HCT116 (cell line): Measurements from ENCODE around the gene VPS26B. TPM values are rescaled to one million over a fixed set of nuclear protein-coding genes. Genes with fewer than 3 reads are reported as not detected.

ENCODE experiments used
- ATAC-seq: fragments of 200-7000 bp; cut with Tn5 transposase; 2 replicates; pipeline ENCODE4 v1.9.1; 2020; ENCODE audit warnings: mild to moderate bottlenecking, moderate library complexity
- BruUV-seq: library from RNA; stranded (reverse); fragments of 400-500 nt; replicated peaks from 2 replicates; lab custom pipeline; 2021; lab: Mats Ljungman, UMichigan
- CTCF ChIA-PET: fragments of 300-600 bp; sonication (Branson Sonifier 250); formaldehyde crosslinking; loops from one replicate; lab custom pipeline; 2021; ENCODE audit warnings: antibody characterized with exemption; lab: Charles Lee
- POLR2A ChIA-PET: fragments of 300-600, 350-600 bp; sonication (Branson Sonifier 250); formaldehyde crosslinking; loops from one replicate; lab custom pipeline; 2021; ENCODE audit warnings: antibody characterized with exemption; lab: Charles Lee
- RAD21 ChIA-PET, 2 experiments: fragments of 300-600 bp; sonication (Branson Sonifier 250); formaldehyde crosslinking; loops; one replicate each; lab custom pipeline; 2023; ENCODE audit warnings: low total read pairs in 2 of 2; ENCODE audit not compliant: uncharacterized antibody in 2 of 2, unreplicated experiment in 2 of 2, low non-redundant PET in 1 of 2; lab: Charles Lee
- DNase-seq: peaks from one replicate; pipeline ENCODE4 v3.0.0-alpha.2; 2010; ENCODE audit warnings: low read depth, low spot score
- H2AFZ ChIP-seq: fragments of 200-600 bp; shearing (Covaris generic), sonication (generic); 2 replicates; pipeline ENCODE4 v1.6.1; 2017; ENCODE audit warnings: low read depth, mixed run types, mixed read lengths, antibody characterized with exemption, low read length; ENCODE audit not compliant: poor library complexity, severe bottlenecking
- H3K27ac ChIP-seq: 2 replicates; pipeline ENCODE4 v1.5.1; 2012; ENCODE audit warnings: low read depth, low read length
- H3K27me3 ChIP-seq: fragments of 200-600 bp; sonication (generic); 2 replicates; pipeline ENCODE4 v1.6.1; 2016; ENCODE audit warnings: mixed run types, low read length, mixed read lengths; ENCODE audit not compliant: insufficient read depth
- H3K36me3 ChIP-seq, 2 experiments: fragments of 200-500 bp in 1 of 2; fragments of 200-600 bp in 1 of 2; sonication (Bioruptor generic) in 1 of 2; sonication (generic) in 1 of 2; 2 replicates each; pipeline versions ENCODE4 v1.5.1 to v1.6.1; 2014 to 2016; ENCODE audit warnings: low read length in 2 of 2, inconsistent platforms in 1 of 2, mixed read lengths in 1 of 2, mixed run types in 1 of 2; ENCODE audit not compliant: insufficient read depth in 2 of 2, control insufficient read depth in 1 of 2
- H3K4me1 ChIP-seq, 2 experiments: fragments of 200-600 bp in 1 of 2; sonication (generic) in 1 of 2; 2 replicates each; pipeline versions ENCODE4 v1.5.1 to v1.6.1; 2012 to 2017; ENCODE audit warnings: low read length in 2 of 2, inconsistent platforms in 1 of 2, mild to moderate bottlenecking in 1 of 2, mixed read lengths in 1 of 2, mixed run types in 1 of 2, moderate library complexity in 1 of 2; ENCODE audit not compliant: insufficient read depth in 2 of 2, control insufficient read depth in 1 of 2
- H3K4me2 ChIP-seq: fragments of 200-600 bp; sonication (generic); 2 replicates; pipeline ENCODE4 v1.6.1; 2017; ENCODE audit warnings: mixed run types, low read length, mixed read lengths
- H3K4me3 ChIP-seq, 2 experiments: fragments of 200-600 bp in 1 of 2; sonication (generic) in 1 of 2; replicated peaks in 1 of 2; 2 replicates each; pipeline ENCODE4 v1.5.1; 2011 to 2016; ENCODE audit warnings: low read length in 2 of 2, control low read depth in 1 of 2, low read depth in 1 of 2, mild to moderate bottlenecking in 1 of 2, mixed read lengths in 1 of 2, mixed run types in 1 of 2
- H3K79me2 ChIP-seq: fragments of 200-600 bp; sonication (generic); 2 replicates; pipeline ENCODE4 v1.6.1; 2017; ENCODE audit warnings: mild to moderate bottlenecking, mixed run types, low read length, moderate library complexity, mixed read lengths; ENCODE audit not compliant: insufficient read depth
- H3K9ac ChIP-seq: fragments of 200-600 bp; sonication (generic); 2 replicates; pipeline ENCODE4 v1.6.1; 2016; ENCODE audit warnings: low read length, mixed read lengths
- H3K9me2 ChIP-seq: fragments of 200-600 bp; sonication (generic), shearing (Covaris generic); 2 replicates; pipeline ENCODE4 v1.6.1; 2017; ENCODE audit warnings: mixed run types, mild to moderate bottlenecking, moderate library complexity; ENCODE audit not compliant: insufficient read depth
- H3K9me3 ChIP-seq, 2 experiments: fragments of 200-500 bp in 1 of 2; fragments of 200-600 bp in 1 of 2; sonication (Bioruptor generic) in 1 of 2; sonication (generic) in 1 of 2; 2 replicates each; pipeline ENCODE4 v1.6.1; 2014 to 2017; ENCODE audit warnings: low read length in 2 of 2, mixed read lengths in 2 of 2, inconsistent platforms in 1 of 2, low read depth in 1 of 2, mild to moderate bottlenecking in 1 of 2, mixed run types in 1 of 2, moderate library complexity in 1 of 2; ENCODE audit not compliant: control insufficient read depth in 1 of 2, insufficient read depth in 1 of 2
- H4K20me1 ChIP-seq: fragments of 200-600 bp; sonication (generic), shearing (Covaris generic); 2 replicates; pipeline ENCODE4 v1.6.1; 2017; ENCODE audit warnings: mixed run types, mild to moderate bottlenecking, moderate library complexity; ENCODE audit not compliant: insufficient read depth
- intact Hi-C: fragments of 100-400 bp; cut with micrococcal nuclease; formaldehyde crosslinking; loops from 2 replicates; pipeline ENCODE4 v1.10.0; 2022
- total RNA-seq: library from RNA; stranded (reverse); gene quantifications from one replicate; pipeline ENCODE4 v1.2.1, GENCODE V29; 2021; ENCODE audit not compliant: unreplicated experiment
- TF ChIP-seq, protein P1 (sequence below): IDR thresholded peaks from 2 replicates; pipeline ENCODE4 v1.6.1; 2011; ENCODE audit warnings: mild to moderate bottlenecking, low read length, moderate library complexity; ENCODE audit not compliant: insufficient replicate concordance; ENCODE audit errors: extremely low read depth
- TF ChIP-seq, protein P2 (sequence below): IDR thresholded peaks from 2 replicates; pipeline ENCODE4 v1.6.1; 2012; ENCODE audit warnings: low read depth

Gene VPS26B
- total RNA-seq, 1 experiment from 2014 or later, result 26.6 TPM

DNA sequence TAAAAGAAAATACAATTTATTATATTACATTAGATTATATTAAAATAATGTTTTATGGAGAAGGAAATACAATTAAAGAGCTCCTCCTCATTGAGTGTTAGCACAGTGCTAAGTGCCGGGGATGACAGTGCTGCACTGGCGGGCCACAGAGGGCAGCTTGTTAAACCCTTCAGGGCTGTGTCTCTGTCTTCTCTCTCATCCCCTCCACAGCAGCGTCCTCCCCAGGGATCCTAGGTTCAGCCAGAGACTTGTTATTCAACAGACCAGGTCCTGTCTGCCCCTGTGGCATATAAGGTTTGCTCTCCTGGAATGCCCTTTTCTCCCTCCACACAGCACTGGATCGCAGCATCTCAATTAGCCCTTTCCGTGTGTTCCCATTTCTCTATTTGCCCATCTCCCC, 14.5 kb downstream of the VPS26B start:
- TF ChIP-seq, protein P1, sequence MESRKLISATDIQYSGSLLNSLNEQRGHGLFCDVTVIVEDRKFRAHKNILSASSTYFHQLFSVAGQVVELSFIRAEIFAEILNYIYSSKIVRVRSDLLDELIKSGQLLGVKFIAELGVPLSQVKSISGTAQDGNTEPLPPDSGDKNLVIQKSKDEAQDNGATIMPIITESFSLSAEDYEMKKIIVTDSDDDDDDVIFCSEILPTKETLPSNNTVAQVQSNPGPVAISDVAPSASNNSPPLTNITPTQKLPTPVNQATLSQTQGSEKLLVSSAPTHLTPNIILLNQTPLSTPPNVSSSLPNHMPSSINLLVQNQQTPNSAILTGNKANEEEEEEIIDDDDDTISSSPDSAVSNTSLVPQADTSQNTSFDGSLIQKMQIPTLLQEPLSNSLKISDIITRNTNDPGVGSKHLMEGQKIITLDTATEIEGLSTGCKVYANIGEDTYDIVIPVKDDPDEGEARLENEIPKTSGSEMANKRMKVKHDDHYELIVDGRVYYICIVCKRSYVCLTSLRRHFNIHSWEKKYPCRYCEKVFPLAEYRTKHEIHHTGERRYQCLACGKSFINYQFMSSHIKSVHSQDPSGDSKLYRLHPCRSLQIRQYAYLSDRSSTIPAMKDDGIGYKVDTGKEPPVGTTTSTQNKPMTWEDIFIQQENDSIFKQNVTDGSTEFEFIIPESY, result no peak
- TF ChIP-seq, protein P2, sequence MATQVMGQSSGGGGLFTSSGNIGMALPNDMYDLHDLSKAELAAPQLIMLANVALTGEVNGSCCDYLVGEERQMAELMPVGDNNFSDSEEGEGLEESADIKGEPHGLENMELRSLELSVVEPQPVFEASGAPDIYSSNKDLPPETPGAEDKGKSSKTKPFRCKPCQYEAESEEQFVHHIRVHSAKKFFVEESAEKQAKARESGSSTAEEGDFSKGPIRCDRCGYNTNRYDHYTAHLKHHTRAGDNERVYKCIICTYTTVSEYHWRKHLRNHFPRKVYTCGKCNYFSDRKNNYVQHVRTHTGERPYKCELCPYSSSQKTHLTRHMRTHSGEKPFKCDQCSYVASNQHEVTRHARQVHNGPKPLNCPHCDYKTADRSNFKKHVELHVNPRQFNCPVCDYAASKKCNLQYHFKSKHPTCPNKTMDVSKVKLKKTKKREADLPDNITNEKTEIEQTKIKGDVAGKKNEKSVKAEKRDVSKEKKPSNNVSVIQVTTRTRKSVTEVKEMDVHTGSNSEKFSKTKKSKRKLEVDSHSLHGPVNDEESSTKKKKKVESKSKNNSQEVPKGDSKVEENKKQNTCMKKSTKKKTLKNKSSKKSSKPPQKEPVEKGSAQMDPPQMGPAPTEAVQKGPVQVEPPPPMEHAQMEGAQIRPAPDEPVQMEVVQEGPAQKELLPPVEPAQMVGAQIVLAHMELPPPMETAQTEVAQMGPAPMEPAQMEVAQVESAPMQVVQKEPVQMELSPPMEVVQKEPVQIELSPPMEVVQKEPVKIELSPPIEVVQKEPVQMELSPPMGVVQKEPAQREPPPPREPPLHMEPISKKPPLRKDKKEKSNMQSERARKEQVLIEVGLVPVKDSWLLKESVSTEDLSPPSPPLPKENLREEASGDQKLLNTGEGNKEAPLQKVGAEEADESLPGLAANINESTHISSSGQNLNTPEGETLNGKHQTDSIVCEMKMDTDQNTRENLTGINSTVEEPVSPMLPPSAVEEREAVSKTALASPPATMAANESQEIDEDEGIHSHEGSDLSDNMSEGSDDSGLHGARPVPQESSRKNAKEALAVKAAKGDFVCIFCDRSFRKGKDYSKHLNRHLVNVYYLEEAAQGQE, result no peak
- TF ChIP-seq, all 23 proteins: peak for 0
- no peaks in the 10 kb centered on the region for H3K27me3 ChIP-seq
- no peak overlapping the region for H3K9ac ChIP-seq
- H4K20me1 ChIP-seq, result no peaks in the 10 kb centered on the region
- no peaks in the 10 kb centered on the region for H3K79me2 ChIP-seq
- H3K4me3 ChIP-seq, result no peak overlapping the region
- intact Hi-C loops, result loop anchor here (5.0 kb wide), 1 partner anchor 52 kb away; no protein-coding TSS in a partner anchor
- DNase-seq (no peak), ATAC-seq (no peak)
- CTCF ChIA-PET, result no interaction called here
- RAD21 ChIA-PET, result no interaction called here
- POLR2A ChIA-PET, result no interaction called here
- H3K9me2 ChIP-seq, result no peaks in the 10 kb centered on the region
- no peak overlapping the region for H3K27ac ChIP-seq
- no peak overlapping the region for H2AFZ ChIP-seq
- no peaks in the 10 kb centered on the region for H3K4me1 ChIP-seq
- H3K36me3 ChIP-seq, result peaks cover 8 to 16% of the 10 kb centered on the region in 2 experiments; a peak in 2 of 4 replicates
- H3K4me2 ChIP-seq, result no peak overlapping the region
- no peaks in the 10 kb centered on the region for H3K9me3 ChIP-seq
- BruUV-seq, result no TSS peak
